Measurements from ENCODE around the gene PDE7B. TPM values are rescaled to one million over a fixed set of nuclear protein-coding genes. Genes with fewer than 3 reads are reported as not detected.

PDE7B gene
- total RNA-seq, 1 experiment from 2014 or later, result 1.8 TPM

- DNase-seq, result no peak
- no peaks in the 10 kb centered on the region for H3K27me3 ChIP-seq
- H3K9me3 ChIP-seq, result no peaks in the 10 kb centered on the region
- H3K36me3 ChIP-seq, result no peaks in the 10 kb centered on the region
- H3K4me3 ChIP-seq, result no peak overlapping the region
These were observed 51.3 kb downstream of the PDE7B start for GRCh38 chr6:135902756-135903331.

DNA sequence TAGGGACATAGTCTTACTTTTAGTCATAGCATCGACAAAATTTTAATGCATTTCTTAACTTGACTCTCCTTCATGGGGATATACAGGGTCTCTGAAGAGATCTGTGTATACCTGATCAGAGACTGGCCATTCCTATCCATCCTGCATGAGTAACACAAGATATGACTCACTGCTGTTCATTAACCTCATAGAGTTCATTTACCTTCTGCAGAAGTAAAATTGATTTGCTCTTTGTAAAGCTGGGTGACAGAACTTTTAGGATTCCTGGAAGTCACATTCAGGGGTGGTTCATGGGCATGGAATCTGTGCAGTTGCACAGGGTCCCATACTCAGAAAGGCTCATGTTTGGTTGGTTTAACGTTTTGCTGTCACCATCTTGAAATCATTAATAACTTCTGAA is 53.2 kb downstream of the PDE7B start:
- Histone ChIP-seq H3K9me3 (no peaks in the 10 kb centered on the region), H3K4me3 (no peak overlapping the region), H3K36me3 (no peaks in the 10 kb centered on the region), H3K27me3 (no peaks in the 10 kb centered on the region)
- no peak for DNase-seq

DNA sequence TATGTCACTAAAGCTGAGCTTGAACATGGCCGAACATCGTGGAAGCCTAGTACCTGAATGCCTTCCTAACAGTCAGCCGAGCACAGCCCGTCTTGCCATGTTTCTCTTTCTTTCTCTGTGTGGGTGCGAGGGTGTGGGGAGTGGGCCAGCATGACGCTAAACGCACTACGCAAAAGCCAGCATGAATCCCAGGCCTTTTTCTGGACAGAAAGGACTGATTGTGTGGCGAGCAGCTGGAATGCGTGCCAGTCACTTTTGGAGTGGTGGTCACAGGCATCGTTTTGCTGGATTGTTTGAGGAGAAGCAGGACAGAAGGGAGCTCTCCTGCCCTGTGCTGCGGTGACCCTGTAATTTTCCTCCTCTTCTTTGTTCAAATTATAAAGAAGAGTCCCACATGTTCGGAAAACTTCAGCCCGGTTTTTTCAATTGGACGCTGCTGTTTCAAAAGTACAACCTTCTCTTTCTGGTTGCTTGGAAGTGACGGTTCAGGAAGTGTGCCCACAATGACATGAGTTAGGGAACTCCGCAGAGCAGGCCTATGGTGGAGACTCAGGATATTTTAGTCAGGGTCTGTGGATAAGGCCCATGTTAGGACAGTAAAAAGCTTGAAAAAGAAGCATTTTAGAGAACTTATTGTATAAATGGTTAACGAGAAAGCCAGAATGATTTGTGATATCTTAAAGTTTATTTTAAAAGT is 54.3 kb downstream of the PDE7B start:
- H3K36me3 ChIP-seq, result no peaks in the 10 kb centered on the region; the same call in 1 of the 2 replicates
- no peaks in the 10 kb centered on the region for H3K9me3 ChIP-seq
- no peaks in the 10 kb centered on the region for H3K27me3 ChIP-seq
- H3K4me3 ChIP-seq, result peak overlapping the region; percentile 20
- DNase-seq, result peak; percentile 72

DNA sequence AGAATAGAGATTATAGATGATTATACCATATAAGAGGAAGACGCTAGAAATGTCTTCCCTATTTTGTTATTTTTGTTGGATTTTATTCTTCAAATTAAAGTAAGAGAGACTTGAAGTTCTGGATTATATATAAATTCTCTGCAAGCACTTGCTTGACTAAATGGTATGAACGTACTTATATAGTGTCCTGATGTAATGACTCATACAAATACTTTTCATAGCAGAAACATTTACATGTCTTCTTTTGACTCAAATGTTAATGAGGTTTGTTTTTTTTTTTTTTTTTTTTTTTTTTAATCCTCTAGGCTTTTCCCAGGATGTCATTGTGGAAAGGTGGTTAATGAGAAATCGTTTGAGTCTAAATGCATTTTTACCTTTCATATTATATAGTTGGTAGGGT is 55.0 kb downstream of the PDE7B start:
- H3K4me3 ChIP-seq, result no peak overlapping the region
- no peaks in the 10 kb centered on the region for H3K27me3 ChIP-seq
- no peaks in the 10 kb centered on the region for H3K9me3 ChIP-seq
- no peak for DNase-seq
- H3K36me3 ChIP-seq, result peaks cover 2% of the 10 kb centered on the region

DNA sequence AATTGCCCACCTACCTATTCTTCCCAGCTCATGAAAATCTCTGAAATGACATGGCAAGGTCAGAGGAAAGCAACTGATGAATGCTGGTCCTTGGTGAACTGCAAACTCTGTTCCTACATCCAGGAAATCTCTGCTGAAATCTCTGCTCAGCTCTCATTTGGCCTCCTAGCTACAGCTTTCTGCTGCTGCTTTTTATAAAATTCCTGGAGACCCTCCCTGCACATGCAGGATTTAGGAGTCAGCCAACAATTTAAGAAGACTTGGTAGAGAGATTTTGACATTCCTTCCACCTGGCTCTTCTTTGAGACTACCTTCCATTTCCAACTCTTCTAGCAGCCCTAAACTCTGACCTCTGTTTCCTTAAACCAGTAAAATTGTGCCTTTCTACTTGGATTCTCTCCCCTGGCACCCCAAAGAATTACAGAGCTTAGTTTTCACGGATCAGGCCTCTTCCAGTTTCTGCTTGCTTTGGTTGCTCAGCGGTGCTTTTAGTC is 55.5 kb downstream of the PDE7B start:
- DNase-seq, result no peak
- no peaks in the 10 kb centered on the region for H3K27me3 ChIP-seq

GRCh38 chr6:135909737-135910387 is 58.4 kb downstream of the PDE7B start:
- Histone ChIP-seq H3K27me3 (no peaks in the 10 kb centered on the region), H3K9me3 (0 out of 2 replicates have a peak, but pooled peaks cover 2% of the 10 kb centered on the region), H3K4me3 (no peak overlapping the region), H3K36me3 (peaks cover 2% of the 10 kb centered on the region)
- DNase-seq, result peak; percentile 8

More for the DNA sequence above, 55.5 kb downstream of the PDE7B start:
- Histone ChIP-seq H3K9me3 (no peaks in the 10 kb centered on the region), H3K4me3 (no peak overlapping the region), H3K36me3 (peaks cover 2% of the 10 kb centered on the region)

DNA sequence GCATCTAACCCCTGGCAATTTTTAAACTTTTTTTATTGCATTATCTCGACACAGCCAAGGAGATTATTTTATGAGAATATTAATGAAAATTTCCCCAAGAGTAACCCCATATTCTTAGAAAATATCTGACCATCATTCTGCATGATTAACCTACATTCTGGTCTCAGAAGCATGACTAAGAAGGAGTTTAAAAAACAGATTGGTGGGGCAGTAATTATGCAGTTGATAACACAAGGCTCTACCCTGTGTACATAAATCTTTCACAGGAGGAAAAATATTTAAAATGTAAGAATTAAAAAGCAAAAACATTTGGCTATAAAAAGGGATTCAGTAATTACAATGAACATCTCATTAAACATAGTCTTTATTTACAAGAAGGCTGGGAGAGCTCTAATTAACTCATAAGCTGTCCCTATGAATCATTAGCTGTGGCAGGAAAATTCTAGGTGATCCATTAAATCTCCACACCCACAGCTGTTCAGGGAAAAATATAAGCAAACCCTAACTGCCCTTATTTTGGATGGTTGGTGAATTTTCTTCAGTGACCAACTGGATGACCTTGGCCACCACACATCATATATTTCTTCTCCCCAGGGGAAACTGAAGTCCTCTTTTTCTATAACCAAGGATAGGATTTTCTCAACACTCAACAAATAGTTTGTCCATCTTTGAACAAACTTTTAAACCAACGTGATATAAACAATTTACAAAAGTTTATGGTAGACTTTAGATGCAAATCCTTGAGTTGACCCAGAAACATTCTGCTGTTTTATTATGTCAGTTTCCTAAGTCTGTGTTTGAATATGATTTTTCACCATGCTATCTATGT is 59.5 kb downstream of the PDE7B start:
- Histone ChIP-seq H3K9me3 (0 out of 2 replicates have a peak, but pooled peaks cover 2% of the 10 kb centered on the region), H3K36me3 (peaks cover 2% of the 10 kb centered on the region), H3K4me3 (no peak overlapping the region), H3K27me3 (no peaks in the 10 kb centered on the region)
- DNase-seq, result no peak

DNA sequence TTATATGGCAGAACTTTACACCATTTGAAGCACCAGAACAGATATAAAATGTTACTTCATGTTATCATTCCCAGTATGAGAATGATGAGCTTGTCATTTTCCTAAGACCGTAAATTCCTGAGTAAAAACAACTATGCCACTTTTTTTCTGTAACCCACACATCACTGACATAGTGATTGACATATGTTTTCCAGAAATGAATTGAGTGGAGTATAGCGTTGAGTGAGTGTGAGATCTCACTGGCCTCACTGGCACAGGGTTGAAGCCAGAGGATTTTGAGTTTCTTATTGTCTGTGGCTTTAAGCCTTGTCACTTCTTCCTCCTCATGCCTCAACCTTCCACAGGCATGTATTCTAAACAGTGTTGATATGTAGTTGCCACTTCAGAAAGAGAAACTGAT is 62.3 kb downstream of the PDE7B start:
- 0 out of 2 replicates have a peak, but pooled peaks cover 2% of the 10 kb centered on the region for H3K9me3 ChIP-seq
- H3K36me3 ChIP-seq, result peaks cover 2% of the 10 kb centered on the region
- H3K27me3 ChIP-seq, result no peaks in the 10 kb centered on the region
- no peak overlapping the region for H3K4me3 ChIP-seq
- DNase-seq, result no peak

- Histone ChIP-seq H3K4me3 (no peak overlapping the region), H3K9me3 (0 out of 2 replicates have a peak, but pooled peaks cover under 1% of the 10 kb centered on the region), H3K36me3 (no peaks in the 10 kb centered on the region; the same call in 1 of the 2 replicates), H3K27me3 (no peaks in the 10 kb centered on the region)
- DNase-seq, result no peak
These were observed 67.5 kb downstream of the PDE7B start for GRCh38 chr6:135919026-135919425.

DNA sequence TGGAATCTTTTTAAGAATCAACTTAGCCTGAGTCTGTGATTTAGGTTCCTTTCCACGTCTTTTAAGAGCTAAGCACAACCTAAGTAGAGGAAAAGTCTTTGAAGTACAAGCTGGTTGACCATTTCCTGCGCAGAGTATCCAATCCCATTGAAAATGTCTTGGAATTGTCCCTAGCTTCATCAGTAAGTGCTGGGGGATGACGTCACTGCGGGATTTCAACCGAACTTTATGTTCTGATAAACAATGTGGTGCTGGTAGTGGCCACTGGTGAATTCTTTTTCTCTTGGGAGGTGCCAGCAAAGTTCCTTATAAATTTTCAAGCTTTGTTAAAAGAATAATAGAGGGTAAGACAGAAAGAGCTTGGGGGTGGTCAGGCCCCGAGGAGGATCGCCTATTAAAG is 69.2 kb downstream of the PDE7B start:
- peak; percentile 31 for DNase-seq
- H3K27me3 ChIP-seq, result no peaks in the 10 kb centered on the region
- H3K4me3 ChIP-seq, result no peak overlapping the region
- H3K9me3 ChIP-seq, result no peaks in the 10 kb centered on the region
- H3K36me3 ChIP-seq, result no peaks in the 10 kb centered on the region; the same call in 1 of the 2 replicates

DNA sequence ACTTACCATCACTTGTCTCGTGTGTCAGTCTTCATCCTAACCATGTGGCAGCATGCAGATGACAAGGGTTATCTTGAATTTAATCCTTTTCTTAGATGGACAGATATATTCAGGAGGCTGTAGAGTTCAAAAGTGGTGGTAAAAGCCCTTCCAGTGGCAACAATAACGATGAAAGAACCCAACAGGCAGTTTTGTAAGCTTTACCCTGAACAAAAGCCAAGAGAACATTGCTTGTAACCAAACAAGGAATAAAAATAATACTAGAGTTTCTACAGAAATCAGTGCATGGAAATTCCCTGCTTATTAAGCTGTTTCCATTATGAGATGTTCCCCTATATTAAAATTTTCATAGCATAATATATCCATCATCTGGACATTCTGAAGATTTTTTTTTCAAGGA is 69.7 kb downstream of the PDE7B start:
- Histone ChIP-seq H3K36me3 (no peaks in the 10 kb centered on the region; the same call in 1 of the 2 replicates), H3K4me3 (no peak overlapping the region), H3K27me3 (no peaks in the 10 kb centered on the region), H3K9me3 (no peaks in the 10 kb centered on the region)
- no peak for DNase-seq

- no peaks in the 10 kb centered on the region; the same call in 1 of the 2 replicates for H3K36me3 ChIP-seq
- no peak overlapping the region for H3K4me3 ChIP-seq
- no peaks in the 10 kb centered on the region for H3K27me3 ChIP-seq
- no peaks in the 10 kb centered on the region for H3K9me3 ChIP-seq
- DNase-seq, result peak; percentile 76
These were observed 70.7 kb downstream of the PDE7B start for GRCh38 chr6:135922174-135922573.

DNA sequence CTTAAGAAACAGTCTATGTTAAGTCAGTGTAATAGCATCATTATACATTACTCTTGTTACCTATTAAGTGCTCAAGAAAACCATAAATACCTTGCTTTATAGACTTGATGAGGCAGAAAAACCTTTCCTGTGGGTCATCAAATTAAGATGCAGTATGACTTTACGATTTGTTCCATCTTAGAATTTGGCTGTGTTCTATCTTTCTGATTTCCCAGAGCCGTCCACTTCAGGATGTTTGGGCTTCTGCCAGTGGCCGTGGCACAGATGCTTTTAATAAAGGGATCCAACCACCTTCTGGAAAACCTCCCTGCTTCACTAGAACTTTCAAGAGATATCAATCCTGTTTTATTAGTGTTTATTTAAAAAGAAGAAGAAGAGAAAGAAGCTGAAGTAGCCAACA is 71.2 kb downstream of the PDE7B start:
- no peak overlapping the region for H3K4me3 ChIP-seq
- H3K27me3 ChIP-seq, result no peaks in the 10 kb centered on the region
- no peaks in the 10 kb centered on the region; the same call in 1 of the 2 replicates for H3K36me3 ChIP-seq
- no peaks in the 10 kb centered on the region for H3K9me3 ChIP-seq
- DNase-seq, result peak; percentile 53

DNA sequence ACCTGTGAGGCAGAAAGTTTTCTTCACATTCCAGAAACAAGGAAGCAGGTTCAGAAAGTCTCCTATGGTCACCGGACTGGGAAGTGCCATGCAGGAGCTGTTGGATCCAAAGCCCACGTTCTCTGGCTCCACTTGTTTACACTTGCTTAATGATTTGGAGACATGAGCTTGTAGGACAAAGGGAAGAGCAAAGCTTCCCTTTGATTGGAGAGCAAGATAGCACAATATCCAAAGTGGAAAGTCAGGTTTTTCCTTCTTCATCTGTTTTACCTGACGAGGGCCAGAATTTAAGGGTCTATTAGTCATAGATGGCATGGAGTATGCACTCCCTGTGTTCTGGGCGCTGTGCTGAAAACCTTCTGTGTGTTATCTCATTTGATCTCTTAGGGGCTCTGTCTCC is 81.2 kb downstream of the PDE7B start:
- H3K27me3 ChIP-seq, result no peaks in the 10 kb centered on the region
- H3K36me3 ChIP-seq, result peaks cover 7% of the 10 kb centered on the region
- no peaks in the 10 kb centered on the region; the same call in 1 of the 2 replicates for H3K9me3 ChIP-seq
- DNase-seq, result no peak
- H3K4me3 ChIP-seq, result no peak overlapping the region

GRCh38 chr6:135935941-135936601 is 84.6 kb downstream of the PDE7B start:
- no peaks in the 10 kb centered on the region for H3K27me3 ChIP-seq

DNA sequence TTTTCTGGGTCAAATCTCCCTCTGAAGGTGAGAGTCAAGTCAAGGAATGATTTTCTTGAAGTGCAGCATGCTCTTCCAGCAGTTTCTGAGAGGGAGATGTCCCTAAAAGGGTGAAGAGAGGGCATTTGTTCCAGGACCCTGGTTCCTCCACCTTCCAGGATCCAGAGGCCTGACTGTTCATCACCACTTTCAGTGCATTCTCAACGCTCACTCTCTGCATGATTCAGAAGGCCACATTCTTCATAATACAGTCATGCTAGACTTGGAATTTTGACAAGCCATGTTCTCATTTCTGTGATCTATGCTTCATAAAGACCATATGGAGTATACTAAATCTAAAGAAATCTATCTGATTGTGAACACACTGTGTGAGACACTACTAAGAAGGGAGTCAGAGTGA is 85.1 kb downstream of the PDE7B start:
- peak; percentile 74 for DNase-seq
- Histone ChIP-seq H3K27me3 (no peaks in the 10 kb centered on the region), H3K4me3 (no peak overlapping the region), H3K9me3 (no peaks in the 10 kb centered on the region), H3K36me3 (peaks cover 7% of the 10 kb centered on the region)

More at GRCh38 chr6:135935941-135936601, 84.6 kb downstream of the PDE7B start:
- H3K4me3 ChIP-seq, result no peak overlapping the region
- H3K36me3 ChIP-seq, result peaks cover 7% of the 10 kb centered on the region
- peak; percentile 80 for DNase-seq
- no peaks in the 10 kb centered on the region for H3K9me3 ChIP-seq

Data from MG63 (cell line).